Measurements from ENCODE around the gene DCAF5.

DCAF5 gene

DNA sequence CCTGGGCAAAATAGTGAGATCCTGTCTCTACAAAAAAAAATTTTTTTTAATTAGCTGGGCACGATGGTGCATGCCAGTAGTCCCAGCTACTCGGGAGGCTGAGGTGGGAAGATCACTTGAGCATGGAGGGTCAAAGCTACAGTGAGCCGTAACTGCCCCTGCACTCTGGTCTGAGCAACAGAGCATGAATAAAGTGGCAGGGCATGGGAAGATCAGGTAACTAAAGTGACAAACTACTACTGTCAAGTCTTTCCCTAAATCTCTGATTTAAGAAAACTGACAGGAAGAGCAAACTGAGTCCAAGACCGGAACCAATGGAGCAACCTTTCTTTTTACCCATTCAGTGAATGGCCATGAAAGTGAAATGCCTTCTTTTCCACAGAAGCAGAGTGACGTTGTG is 10.8 kb downstream of the DCAF5 start:
- no peak for DNase-seq

DNA sequence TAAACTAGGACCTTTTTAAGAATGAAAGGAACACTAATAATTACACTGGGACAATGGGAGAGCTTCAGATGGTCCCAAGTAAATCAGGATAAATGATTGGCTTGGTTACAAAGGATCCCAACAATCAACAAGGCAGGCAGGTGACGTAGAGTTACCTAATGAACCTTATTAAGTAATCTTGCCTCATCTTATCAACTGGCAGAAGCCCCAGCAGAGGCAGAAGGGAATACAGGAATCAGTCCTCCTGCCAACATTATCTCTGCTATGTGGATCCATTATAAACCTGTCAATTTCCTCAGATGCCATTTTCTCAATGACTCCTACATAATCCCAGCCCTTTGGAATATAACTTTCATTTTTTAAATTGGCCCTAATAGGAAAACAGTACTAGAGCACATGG is 11.4 kb downstream of the DCAF5 start:
- DNase-seq: no peak

DNA sequence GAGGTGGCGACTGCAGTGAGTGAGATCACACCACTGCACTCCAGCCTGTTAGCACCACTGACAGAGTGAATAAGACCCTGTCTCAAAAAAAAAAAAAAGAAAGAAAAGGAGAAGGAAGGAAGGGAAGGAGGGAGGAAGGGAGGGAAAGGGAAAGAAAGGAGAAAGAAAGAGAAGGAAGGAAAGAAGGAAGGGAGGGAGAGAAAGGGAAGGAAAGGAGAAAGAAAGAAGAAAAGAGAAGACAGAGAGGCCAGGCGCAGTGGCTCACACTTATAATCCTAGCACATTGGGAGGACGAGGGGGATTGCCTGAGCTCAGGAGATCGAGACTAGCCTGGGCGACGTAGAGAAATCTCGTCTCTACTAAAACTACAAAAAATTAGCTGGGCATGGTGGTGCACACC is 13.2 kb downstream of the DCAF5 start:
- DNase-seq: no peak

DNA sequence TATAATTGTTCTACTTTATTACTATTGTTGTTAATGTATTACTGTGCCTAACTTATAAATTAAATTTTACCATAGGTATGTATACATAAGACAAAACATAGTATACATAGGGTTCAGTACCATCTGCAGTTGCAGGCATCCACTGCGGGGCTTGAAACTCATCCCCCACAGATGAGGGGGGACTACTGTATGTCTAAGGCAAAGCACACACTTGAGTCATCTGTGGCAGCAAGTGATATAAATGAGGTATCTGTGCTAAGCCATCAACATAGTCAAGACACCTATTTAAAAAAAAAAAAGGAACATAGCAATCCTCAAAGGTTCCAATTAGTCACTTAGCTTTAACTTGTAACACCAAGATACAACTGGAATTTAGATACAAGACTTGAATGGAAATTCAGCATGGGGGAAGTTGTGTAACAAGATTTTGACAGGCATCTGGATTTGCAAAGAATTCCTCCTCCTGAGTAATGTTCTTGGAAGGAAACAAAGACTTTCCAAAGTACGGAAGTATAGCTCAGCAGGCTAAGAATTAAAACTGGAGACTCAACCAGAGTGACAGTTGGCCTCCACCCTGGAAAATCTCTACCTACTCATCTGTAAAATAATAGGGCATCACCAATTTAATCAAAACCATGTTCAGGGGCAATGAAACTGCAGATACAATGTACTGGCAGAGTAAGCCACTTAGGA is 14.9 kb downstream of the DCAF5 start:
- no peak for DNase-seq

DNA sequence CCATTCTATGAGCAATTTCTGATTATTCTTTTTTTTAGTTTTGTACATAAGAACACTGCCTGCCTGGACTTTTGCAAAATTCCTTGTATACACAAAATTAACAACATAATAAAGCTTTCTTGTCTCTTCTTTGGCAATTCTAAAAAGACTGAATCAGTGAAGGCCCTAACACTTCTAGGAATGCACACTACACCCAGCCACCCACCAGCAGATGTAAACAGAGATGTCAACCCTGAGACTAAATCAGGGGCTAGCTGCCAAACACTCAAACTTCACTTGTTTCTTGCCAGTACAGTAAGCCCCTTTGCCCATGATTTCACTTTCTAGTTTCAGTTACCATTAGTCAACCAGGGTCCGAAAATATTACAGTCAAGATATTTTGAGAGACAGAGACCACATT is 15.5 kb downstream of the DCAF5 start:
- DNase-seq: no peak

DNA sequence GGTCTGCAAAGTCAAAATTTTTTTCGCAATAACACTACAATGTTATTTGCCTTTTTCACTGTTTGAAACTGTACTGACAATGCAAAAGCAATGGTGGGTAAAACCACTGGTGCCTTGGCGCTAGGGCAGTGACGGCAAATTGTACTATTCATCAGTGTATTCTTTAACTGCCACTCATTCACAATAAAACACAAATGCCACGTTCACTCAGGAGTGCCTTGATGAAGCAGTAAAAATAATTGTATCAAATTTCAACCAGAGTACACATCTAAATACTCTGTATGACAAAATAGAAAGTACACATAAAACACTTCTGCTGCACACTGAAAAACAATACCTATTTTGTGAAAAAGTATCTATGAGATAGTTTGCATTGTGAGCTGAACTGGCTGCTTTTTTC is 17.8 kb downstream of the DCAF5 start:
- DNase-seq: no peak

GRCh38 chr14:69133206-69134125 is 19.5 kb downstream of the DCAF5 start:
- DNase-seq: no peak

DNA sequence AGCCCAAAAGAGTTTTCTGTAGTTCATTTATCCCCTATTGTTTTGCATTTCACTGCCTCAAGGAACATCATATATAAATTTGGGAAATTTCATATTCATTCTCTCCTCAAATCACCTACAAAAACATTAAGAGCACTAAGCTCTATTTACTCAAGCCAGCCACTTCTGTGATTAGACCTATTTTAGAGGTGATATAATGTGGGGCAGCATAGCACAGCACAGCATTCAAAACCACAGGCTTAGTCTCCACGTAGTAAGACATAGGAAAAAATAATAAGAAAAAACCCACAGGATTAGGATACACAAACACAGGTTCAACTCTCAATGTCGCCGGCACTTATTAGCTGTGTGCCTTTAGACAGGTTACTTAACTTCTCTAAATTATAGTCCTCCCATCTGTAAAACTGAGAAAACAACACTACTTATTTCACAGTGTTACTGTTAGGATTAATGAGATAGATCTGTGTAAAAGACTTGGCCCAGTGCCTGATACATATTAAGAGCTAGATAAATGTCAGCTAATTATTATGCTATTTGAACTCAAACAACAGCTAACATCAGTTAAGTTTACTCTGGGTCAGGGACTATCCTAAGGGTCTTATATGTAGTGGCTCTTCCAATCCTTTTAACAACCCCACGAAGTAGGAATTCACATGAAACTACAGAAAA is 20.3 kb downstream of the DCAF5 start:
- no peak for DNase-seq

DNA sequence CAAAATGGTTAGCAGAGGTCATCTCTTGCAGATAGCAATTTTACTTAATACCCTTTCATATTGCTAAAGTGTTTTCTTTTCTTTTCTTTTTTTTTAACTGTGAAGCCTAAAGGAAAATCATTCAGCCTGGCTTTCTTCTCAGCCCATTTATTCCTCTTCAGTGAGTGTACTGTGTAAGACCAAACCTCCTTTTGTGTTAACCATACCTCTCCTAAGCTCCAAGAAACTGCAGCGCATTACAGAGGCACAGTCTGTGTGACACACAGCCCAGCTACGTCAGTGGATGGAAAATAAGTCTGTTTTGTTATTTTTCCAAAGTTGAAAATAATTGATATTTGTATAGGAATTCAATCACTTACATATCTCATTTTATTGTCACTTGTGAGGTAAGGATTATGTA is 21.7 kb downstream of the DCAF5 start:
- DNase-seq: no peak

DNA sequence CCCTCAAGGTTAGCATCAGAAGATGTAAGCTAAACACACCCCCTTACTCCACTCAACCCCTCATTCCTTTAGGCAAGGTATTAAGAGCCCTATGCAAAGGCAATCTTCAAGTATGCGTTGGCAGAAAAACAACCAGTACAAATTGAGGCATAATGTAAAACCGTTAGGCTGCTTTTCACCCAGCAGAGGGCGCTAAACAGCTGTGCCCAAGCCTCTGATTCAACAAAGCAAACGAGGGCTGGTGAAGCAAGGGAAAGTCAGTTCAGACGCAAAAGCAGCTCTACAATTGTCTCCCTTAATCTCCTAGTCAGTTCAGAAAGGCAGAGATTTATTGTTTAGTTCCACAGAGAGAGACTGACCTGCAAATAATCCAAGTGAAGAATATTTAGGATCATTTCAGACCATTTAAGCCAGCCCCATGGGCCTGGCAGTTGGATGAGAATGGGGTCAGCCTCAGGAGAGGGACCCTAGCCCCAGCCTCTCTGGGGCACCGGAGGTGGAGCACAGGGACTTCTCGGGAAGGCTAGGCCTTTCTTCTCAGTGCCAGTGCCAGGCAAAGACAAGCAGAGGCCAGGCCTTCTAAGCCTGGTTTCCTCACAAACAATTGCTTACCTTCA is 23.5 kb downstream of the DCAF5 start:
- DNase-seq: peak; percentile 79

GRCh38 chr14:69118305-69118704 is 34.6 kb downstream of the DCAF5 start:
- no peak for DNase-seq

- no peak for DNase-seq
These were observed 35.7 kb downstream of the DCAF5 start for GRCh38 chr14:69117020-69117767.

- no peak for DNase-seq
These were observed 37.3 kb downstream of the DCAF5 start for GRCh38 chr14:69115407-69116185.

- no peak for DNase-seq
These were observed 38.2 kb downstream of the DCAF5 start for GRCh38 chr14:69114763-69115162.

DNA sequence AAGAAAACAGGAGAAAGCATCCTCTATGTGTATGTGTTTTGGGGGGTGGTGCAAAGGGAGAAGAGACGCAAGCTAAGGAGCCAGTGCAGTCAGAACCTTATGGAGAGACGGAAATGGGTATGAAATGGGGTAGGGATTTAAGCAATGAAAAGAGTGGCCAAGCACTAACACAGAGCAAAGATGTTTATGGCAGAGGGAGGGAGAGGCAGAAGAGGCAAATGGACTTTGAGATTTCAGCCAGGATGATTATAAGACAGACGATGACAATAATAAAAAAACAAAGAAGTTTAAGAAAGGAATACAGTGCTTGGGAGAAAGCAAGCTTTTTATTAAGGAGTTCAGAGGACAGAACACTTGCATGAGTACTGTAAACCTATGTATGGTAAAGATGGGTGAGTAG is 44.6 kb downstream of the DCAF5 start:
- DNase-seq: no peak

- peak; percentile 59 for DNase-seq
These were observed 45.4 kb downstream of the DCAF5 start for GRCh38 chr14:69107407-69108003.

- no peak for DNase-seq
These were observed 46.5 kb downstream of the DCAF5 start for GRCh38 chr14:69106451-69106850.

- DNase-seq: no peak
These were observed 47.6 kb downstream of the DCAF5 start for GRCh38 chr14:69105326-69105725.

DNA sequence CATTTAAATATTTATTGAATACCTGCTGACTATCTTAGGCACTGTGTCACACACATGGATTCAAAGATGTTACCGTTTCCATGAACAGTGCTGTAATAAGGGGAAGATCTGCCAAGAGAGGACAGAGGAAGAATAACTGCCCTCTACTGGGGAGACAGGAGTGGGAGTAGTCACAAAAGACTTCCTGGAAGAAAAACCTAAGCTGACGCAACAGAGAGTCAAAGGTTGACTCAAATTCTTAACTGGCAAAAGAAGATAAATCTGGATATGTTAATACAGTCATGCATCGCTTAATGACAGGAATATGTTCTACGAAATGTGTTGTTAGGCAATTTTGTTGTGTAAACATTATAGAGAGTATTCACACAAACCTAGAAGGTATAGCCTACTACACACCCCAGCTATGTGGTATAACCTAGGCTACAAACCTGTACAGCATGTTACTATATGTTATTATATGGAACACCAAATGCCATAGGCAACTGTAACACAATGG is 51.5 kb downstream of the DCAF5 start:
- DNase-seq: peak; percentile 13

DNA sequence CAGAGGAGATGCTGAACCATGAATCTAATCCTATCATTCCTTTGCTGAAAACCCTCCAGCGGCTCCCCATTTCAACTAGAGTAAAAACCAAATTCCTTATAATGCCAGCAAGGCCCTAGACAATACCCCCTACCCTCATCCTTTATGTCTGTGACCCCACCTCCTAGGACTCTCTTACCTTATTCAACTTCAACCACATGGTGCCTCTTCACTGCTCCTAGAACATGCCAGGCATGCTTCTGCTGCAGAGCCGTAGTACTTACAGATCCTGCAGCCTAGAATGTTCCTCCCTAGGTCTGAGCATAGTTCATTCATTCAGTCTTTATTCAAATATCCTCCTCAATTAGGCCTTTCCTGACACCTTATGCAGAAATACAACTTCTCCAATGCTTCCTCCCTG is 54.9 kb downstream of the DCAF5 start:
- DNase-seq: no peak

All from CD4-positive, alpha-beta T cell treated with Interleukin-21 for 1 hour (primary cell).